GM23338 (cell line): ENCODE results near the gene CYSTM1. TPM values are rescaled to one million over a fixed set of nuclear protein-coding genes. Genes with fewer than 3 reads are reported as not detected.

ENCODE experiments used
- ATAC-seq: fragments of 200-7000 bp; cut with Tn5 transposase; 3 replicates; pipeline ENCODE4 v1.9.1; 2020
- DNase-seq: peaks from one replicate; pipeline ENCODE4 v3.0.0-alpha.2; 2015; ENCODE audit warnings: low spot score
- H2AFZ ChIP-seq: fragments of 200-600 bp; sonication (generic); 2 replicates; pipeline ENCODE4 v1.8.0; 2016; ENCODE audit warnings: antibody characterized with exemption, mild to moderate bottlenecking, moderate library complexity
- H3F3A ChIP-seq: fragments of 200-600 bp; sonication (generic); replicated peaks from 2 replicates; pipeline ENCODE4 v1.8.0; 2017; ENCODE audit warnings: antibody characterized with exemption, mixed run types, low read depth
- H3K27ac ChIP-seq: fragments of 200-600 bp; sonication (generic); 2 replicates; pipeline ENCODE4 v1.6.1; 2016; ENCODE audit warnings: low read depth
- H3K27me3 ChIP-seq: fragments of 200-600 bp; sonication (generic); 2 replicates; pipeline ENCODE4 v1.8.0; 2016; ENCODE audit warnings: mild to moderate bottlenecking, mixed run types, moderate library complexity; ENCODE audit not compliant: insufficient read depth
- H3K36me3 ChIP-seq: fragments of 200-600 bp; sonication (generic); 2 replicates; pipeline ENCODE4 v1.8.0; 2016; ENCODE audit warnings: mild to moderate bottlenecking; ENCODE audit not compliant: insufficient read depth
- H3K4me1 ChIP-seq: fragments of 200-600 bp; sonication (generic); 2 replicates; pipeline ENCODE4 v1.8.0; 2016; ENCODE audit warnings: mild to moderate bottlenecking, moderate library complexity; ENCODE audit not compliant: insufficient read depth
- H3K4me2 ChIP-seq: fragments of 200-600 bp; sonication (generic); 2 replicates; pipeline ENCODE4 v1.7.1; 2017; ENCODE audit warnings: mixed run types
- H3K4me3 ChIP-seq: fragments of 200-600 bp; sonication (generic); 2 replicates; pipeline ENCODE4 v1.6.1; 2016; ENCODE audit warnings: mixed run types
- H3K79me2 ChIP-seq: fragments of 200-600 bp; sonication (generic); replicated peaks from 2 replicates; pipeline ENCODE4 v1.8.0; 2017; ENCODE audit warnings: mild to moderate bottlenecking; ENCODE audit not compliant: insufficient read depth
- H3K9me2 ChIP-seq: fragments of 200-600 bp; sonication (generic); 2 replicates; pipeline ENCODE4 v1.8.0; 2017; ENCODE audit not compliant: insufficient read depth
- H4K20me1 ChIP-seq: fragments of 200-600 bp; sonication (generic); replicated peaks from 2 replicates; pipeline ENCODE4 v1.8.0; 2017; ENCODE audit warnings: mild to moderate bottlenecking; ENCODE audit not compliant: insufficient read depth
- H3K27ac Mint-ChIP-seq: 2 replicates; pipeline ENCODE4 v1.8.0; 2020; ENCODE audit warnings: inconsistent platforms, mild to moderate bottlenecking, moderate library complexity, mixed read lengths
- H3K27me3 Mint-ChIP-seq: 3 replicates; pipeline ENCODE4 v1.8.0; 2022; ENCODE audit warnings: low read depth, mild to moderate bottlenecking, moderate library complexity, mixed read lengths, inconsistent platforms; ENCODE audit not compliant: insufficient read depth, poor library complexity
- H3K36me3 Mint-ChIP-seq: 3 replicates; pipeline ENCODE4 v1.8.0; 2021; ENCODE audit warnings: low read depth, mild to moderate bottlenecking, inconsistent platforms, moderate library complexity, mixed read lengths
- H3K4me1 Mint-ChIP-seq: 3 replicates; pipeline ENCODE4 v1.8.0; 2020; ENCODE audit warnings: mild to moderate bottlenecking, inconsistent platforms, mixed read lengths
- H3K4me3 Mint-ChIP-seq: 3 replicates; pipeline ENCODE4 v1.8.0; 2021; ENCODE audit warnings: moderate library complexity, mild to moderate bottlenecking, inconsistent platforms, mixed read lengths
- H3K9me3 Mint-ChIP-seq: 3 replicates; pipeline ENCODE4 v1.8.0; 2020; ENCODE audit warnings: moderate library complexity, mild to moderate bottlenecking, inconsistent platforms, mixed read lengths
- CREB1 ChIP-seq: fragments of 250-450 bp; sonication (Bioruptor Pico); IDR thresholded peaks from 2 replicates; pipeline ENCODE4 v1.5.0; 2020; ENCODE audit warnings: low read depth, mild to moderate bottlenecking, moderate library complexity
- CTCF ChIP-seq, 2 experiments: fragments of 200-600 bp in 1 of 2; sonication (generic) in 1 of 2; conservative IDR thresholded peaks; 2 replicates each; pipeline versions ENCODE4 v1.5.1 to v1.6.1; 2016 to 2017; ENCODE audit warnings: antibody characterized with exemption in 2 of 2, low read depth in 2 of 2, mild to moderate bottlenecking in 2 of 2, moderate library complexity in 1 of 2
- ETS1 ChIP-seq: IDR thresholded peaks from 2 replicates; pipeline ENCODE4 v1.6.1; 2016; ENCODE audit warnings: antibody characterized with exemption
- EZH2 ChIP-seq: fragments of 200-600 bp; sonication (generic); IDR thresholded peaks from one replicate; pipeline ENCODE4 v1.8.0; 2017; ENCODE audit warnings: antibody characterized with exemption, mild to moderate bottlenecking, low read depth; ENCODE audit not compliant: unreplicated experiment
- EZH2phosphoT487 ChIP-seq: fragments of 200-600 bp; sonication (generic); IDR thresholded peaks from one replicate; pipeline ENCODE4 v1.8.1; 2018; ENCODE audit warnings: antibody characterized with exemption; ENCODE audit not compliant: unreplicated experiment
- JUNB ChIP-seq: IDR thresholded peaks from one replicate; pipeline ENCODE4 v1.6.1; 2016; ENCODE audit warnings: antibody characterized with exemption; ENCODE audit not compliant: unreplicated experiment
- NANOG ChIP-seq: IDR thresholded peaks from 2 replicates; pipeline ENCODE4 v1.6.1; 2016; ENCODE audit warnings: antibody characterized with exemption, borderline replicate concordance
- POLR2AphosphoS5 ChIP-seq: IDR thresholded peaks from 2 replicates; pipeline ENCODE4 v1.6.1; 2016; ENCODE audit warnings: antibody characterized with exemption, low read depth
- STAT1 ChIP-seq: IDR thresholded peaks from one replicate; pipeline ENCODE4 v1.6.1; 2016; ENCODE audit warnings: antibody characterized with exemption; ENCODE audit not compliant: unreplicated experiment
- ZNF114 ChIP-seq: fragments of 250-450 bp; sonication (Bioruptor Pico); IDR thresholded peaks from 2 replicates; pipeline ENCODE4 v1.5.0; 2020; ENCODE audit warnings: mild to moderate bottlenecking, moderate library complexity
- polyA plus RNA-seq: library from polyadenylated mRNA; unstranded; fragments of >200 nt; fragmentation: Nextera tagmentation; extraction: Ambion mirVana; gene quantifications from 2 replicates; pipeline ENCODE4 v1.2.1, GENCODE V29; 2016
- total RNA-seq: library from RNA; depleted of rRNA; stranded (reverse); fragments of >200 nt; shearing (Covaris generic); gene quantifications from 2 replicates; pipeline ENCODE4 v1.2.3, GENCODE V29; 2014
- TF ChIP-seq, protein P1 (sequence below): fragments of 250-450 bp; sonication (Bioruptor Pico); IDR thresholded peaks from 2 replicates; pipeline ENCODE4 v1.5.0; 2020; ENCODE audit warnings: mild to moderate bottlenecking, moderate library complexity

Gene CYSTM1
- total and polyA plus RNA-seq, 2 experiments from 2014 or later = 14.4 to 46.0 TPM

DNA sequence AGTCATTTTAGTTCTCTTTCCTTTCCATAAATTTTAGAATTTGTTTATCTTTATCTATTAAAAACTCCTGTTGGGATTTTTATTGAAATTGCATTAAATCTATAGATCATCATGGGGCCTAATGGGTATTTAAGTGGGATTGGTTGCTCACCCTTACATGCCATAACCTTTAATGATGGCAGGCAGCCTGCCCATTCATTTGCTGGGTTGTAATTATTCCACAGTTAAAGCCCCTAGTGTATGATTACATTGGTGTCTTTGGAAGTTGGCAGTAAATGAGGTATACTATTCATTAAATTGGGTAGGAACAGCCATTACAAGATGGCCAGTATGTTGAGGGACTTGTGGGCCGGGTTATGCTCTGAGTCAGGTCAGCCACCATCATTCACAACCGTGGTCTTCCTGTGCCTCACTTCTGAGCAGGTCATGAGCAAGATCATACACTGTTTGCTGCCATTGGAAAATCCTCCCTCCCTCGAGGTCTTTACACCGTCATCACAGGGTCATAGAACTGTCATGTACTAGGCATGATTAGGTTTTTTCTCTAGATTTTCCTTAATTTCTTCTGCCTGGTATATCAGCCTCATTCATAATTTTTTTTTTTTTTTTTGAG is 59.5 kb downstream of the CYSTM1 start:
- Mint-ChIP-seq H3K9me3 (no peaks in the 10 kb centered on the region; the same call in 2 of the 3 replicates), H3K4me1 (no peaks in the 10 kb centered on the region), H3K36me3 (no peaks in the 10 kb centered on the region), H3K27me3 (no peaks in the 10 kb centered on the region), H3K4me3 (no peak overlapping the region), H3K27ac (no peak overlapping the region)
- Histone ChIP-seq H3K4me2 (no peak overlapping the region), H3K9me2 (0 out of 2 replicates have a peak, but pooled peaks cover 6% of the 10 kb centered on the region), H3K4me1 (no peaks in the 10 kb centered on the region), H3K27ac (no peak overlapping the region), H3K4me3 (no peak overlapping the region), H3K27me3 (no peaks in the 10 kb centered on the region), H2AFZ (no peak overlapping the region), H3K79me2 (no peaks in the 10 kb centered on the region), H3F3A (no peaks in the 10 kb centered on the region), H3K36me3 (no peaks in the 10 kb centered on the region), H4K20me1 (no peaks in the 10 kb centered on the region)
- ATAC-seq (no peak), DNase-seq (no peak)
- no peak for TF ChIP-seq JUNB
- no peak for TF ChIP-seq CREB1 (CRISPR knock-in tag)

DNA sequence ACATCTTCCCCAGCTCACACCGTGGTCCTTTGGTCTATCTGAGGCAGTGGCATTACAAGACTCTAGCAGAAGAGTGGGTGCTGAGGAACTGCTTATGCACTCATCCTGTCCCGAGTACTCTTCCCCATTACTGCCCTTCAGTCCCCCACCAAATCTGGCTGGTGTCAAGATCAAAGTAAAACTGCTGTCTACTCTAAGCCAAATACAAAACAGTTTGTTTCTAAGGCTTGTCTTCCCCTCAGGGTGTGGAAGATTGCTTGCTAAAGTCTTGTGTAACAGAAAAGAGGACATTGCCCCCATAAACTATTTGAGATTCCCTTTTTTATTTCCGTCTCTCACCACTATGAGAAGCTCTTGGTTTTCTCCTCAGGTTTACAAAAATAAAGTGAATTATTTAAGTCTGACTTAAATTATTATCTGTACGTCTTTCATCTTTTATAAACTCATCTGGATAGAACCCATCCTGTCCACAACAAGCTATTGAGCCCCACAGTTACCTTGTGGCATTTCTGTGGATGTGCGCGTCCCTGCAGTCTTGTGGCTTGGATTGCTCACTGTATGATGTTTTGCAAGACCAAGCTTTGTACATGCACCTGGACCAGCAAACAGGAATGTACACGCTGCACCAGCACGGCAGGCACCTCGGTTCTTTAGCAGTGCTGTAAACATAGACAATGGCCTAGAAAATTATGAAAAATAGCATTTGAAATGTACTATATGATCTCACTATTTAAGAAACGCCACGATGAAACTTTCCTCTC is 61.0 kb downstream of the CYSTM1 start:
- no peak overlapping the region for H2AFZ ChIP-seq
- DNase-seq (no peak), ATAC-seq (no peak)
- no peaks in the 10 kb centered on the region for H3K36me3 Mint-ChIP-seq
- no peaks in the 10 kb centered on the region for H3F3A ChIP-seq
- no peak overlapping the region for H3K4me3 ChIP-seq
- no peak overlapping the region for H3K27ac ChIP-seq
- H3K27me3 ChIP-seq = no peaks in the 10 kb centered on the region
- H3K9me2 ChIP-seq = 0 out of 2 replicates have a peak, but pooled peaks cover 6% of the 10 kb centered on the region
- no peak overlapping the region for H3K4me3 Mint-ChIP-seq
- no peaks in the 10 kb centered on the region for H4K20me1 ChIP-seq
- H3K9me3 Mint-ChIP-seq = no peaks in the 10 kb centered on the region; the same call in 2 of the 3 replicates
- no peak overlapping the region for H3K27ac Mint-ChIP-seq
- H3K4me1 Mint-ChIP-seq = peaks cover 2% of the 10 kb centered on the region; the same call in 1 of the 3 replicates
- 0 out of 2 replicates have a peak, but pooled peaks cover under 1% of the 10 kb centered on the region for H3K4me1 ChIP-seq
- H3K27me3 Mint-ChIP-seq = peaks cover 2% of the 10 kb centered on the region
- no peak overlapping the region for H3K4me2 ChIP-seq
- no peaks in the 10 kb centered on the region for H3K36me3 ChIP-seq
- H3K79me2 ChIP-seq = no peaks in the 10 kb centered on the region
- no peak for TF ChIP-seq JUNB
- TF ChIP-seq NANOG = no peak
- no peak for TF ChIP-seq EZH2phosphoT487
- TF ChIP-seq ETS1 = no peak
- TF ChIP-seq CTCF (conservative IDR thresholded peaks at IDR 0.05; ENCODE audit: low read depth in 2 of 2) = no peak
- TF ChIP-seq CREB1 (CRISPR knock-in tag) = no peak
- TF ChIP-seq, protein P1, sequence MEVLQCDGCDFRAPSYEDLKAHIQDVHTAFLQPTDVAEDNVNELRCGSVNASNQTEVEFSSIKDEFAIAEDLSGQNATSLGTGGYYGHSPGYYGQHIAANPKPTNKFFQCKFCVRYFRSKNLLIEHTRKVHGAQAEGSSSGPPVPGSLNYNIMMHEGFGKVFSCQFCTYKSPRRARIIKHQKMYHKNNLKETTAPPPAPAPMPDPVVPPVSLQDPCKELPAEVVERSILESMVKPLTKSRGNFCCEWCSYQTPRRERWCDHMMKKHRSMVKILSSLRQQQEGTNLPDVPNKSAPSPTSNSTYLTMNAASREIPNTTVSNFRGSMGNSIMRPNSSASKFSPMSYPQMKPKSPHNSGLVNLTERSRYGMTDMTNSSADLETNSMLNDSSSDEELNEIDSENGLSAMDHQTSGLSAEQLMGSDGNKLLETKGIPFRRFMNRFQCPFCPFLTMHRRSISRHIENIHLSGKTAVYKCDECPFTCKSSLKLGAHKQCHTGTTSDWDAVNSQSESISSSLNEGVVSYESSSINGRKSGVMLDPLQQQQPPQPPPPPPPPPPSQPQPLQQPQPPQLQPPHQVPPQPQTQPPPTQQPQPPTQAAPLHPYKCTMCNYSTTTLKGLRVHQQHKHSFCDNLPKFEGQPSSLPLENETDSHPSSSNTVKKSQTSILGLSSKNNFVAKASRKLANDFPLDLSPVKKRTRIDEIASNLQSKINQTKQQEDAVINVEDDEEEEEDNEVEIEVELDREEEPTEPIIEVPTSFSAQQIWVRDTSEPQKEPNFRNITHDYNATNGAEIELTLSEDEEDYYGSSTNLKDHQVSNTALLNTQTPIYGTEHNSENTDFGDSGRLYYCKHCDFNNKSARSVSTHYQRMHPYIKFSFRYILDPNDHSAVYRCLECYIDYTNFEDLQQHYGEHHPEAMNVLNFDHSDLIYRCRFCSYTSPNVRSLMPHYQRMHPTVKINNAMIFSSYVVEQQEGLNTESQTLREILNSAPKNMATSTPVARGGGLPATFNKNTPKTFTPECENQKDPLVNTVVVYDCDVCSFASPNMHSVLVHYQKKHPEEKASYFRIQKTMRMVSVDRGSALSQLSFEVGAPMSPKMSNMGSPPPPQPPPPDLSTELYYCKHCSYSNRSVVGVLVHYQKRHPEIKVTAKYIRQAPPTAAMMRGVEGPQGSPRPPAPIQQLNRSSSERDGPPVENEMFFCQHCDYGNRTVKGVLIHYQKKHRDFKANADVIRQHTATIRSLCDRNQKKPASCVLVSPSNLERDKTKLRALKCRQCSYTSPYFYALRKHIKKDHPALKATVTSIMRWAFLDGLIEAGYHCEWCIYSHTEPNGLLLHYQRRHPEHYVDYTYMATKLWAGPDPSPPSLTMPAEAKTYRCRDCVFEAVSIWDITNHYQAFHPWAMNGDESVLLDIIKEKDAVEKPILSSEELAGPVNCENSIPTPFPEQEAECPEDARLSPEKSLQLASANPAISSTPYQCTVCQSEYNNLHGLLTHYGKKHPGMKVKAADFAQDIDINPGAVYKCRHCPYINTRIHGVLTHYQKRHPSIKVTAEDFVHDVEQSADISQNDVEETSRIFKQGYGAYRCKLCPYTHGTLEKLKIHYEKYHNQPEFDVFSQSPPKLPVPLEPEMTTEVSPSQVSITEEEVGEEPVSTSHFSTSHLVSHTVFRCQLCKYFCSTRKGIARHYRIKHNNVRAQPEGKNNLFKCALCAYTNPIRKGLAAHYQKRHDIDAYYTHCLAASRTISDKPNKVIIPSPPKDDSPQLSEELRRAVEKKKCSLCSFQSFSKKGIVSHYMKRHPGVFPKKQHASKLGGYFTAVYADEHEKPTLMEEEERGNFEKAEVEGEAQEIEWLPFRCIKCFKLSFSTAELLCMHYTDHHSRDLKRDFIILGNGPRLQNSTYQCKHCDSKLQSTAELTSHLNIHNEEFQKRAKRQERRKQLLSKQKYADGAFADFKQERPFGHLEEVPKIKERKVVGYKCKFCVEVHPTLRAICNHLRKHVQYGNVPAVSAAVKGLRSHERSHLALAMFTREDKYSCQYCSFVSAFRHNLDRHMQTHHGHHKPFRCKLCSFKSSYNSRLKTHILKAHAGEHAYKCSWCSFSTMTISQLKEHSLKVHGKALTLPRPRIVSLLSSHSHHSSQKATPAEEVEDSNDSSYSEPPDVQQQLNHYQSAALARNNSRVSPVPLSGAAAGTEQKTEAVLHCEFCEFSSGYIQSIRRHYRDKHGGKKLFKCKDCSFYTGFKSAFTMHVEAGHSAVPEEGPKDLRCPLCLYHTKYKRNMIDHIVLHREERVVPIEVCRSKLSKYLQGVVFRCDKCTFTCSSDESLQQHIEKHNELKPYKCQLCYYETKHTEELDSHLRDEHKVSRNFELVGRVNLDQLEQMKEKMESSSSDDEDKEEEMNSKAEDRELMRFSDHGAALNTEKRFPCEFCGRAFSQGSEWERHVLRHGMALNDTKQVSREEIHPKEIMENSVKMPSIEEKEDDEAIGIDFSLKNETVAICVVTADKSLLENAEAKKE (CRISPR knock-in tag) = no peak
- TF ChIP-seq ZNF114 (CRISPR knock-in tag) = no peak
- no peak for TF ChIP-seq POLR2AphosphoS5
- no peak for TF ChIP-seq EZH2
- no peak for TF ChIP-seq STAT1
